Keratinocyte (primary cell): ENCODE measurements around the gene TBC1D9B. TPM values are rescaled to one million over a fixed set of nuclear protein-coding genes. Genes with fewer than 3 reads are reported as not detected.

Experiments
- DNase-seq: peaks from one replicate; pipeline ENCODE4 v3.0.0-alpha.2; 2011; ENCODE audit warnings: low read depth, missing footprints, low spot score
- FAIRE-seq: peaks from 2 replicates; lab custom pipeline; 2011; peaks lifted over from hg19 to GRCh38; lab: Jason Lieb, UNC
- H2AFZ ChIP-seq: 2 replicates; pipeline ENCODE4 v1.6.0; 2012; ENCODE audit warnings: low read length, control low read depth, inconsistent platforms; ENCODE audit not compliant: control insufficient read depth
- H3K27ac ChIP-seq: 2 replicates; pipeline ENCODE4 v1.5.1; 2011; ENCODE audit warnings: low read length; ENCODE audit not compliant: control insufficient read depth, insufficient read depth
- H3K27me3 ChIP-seq: 3 replicates; pipeline ENCODE4 v1.6.0; 2011; ENCODE audit warnings: low read length; ENCODE audit not compliant: control insufficient read depth, insufficient read depth; ENCODE audit errors: extremely low read depth
- H3K36me3 ChIP-seq, 2 experiments: 2 replicates in 1 of 2; 3 replicates in 1 of 2; pipeline ENCODE4 v1.5.1; 2011; ENCODE audit warnings: low read length in 2 of 2, mild to moderate bottlenecking in 1 of 2; ENCODE audit not compliant: control insufficient read depth in 2 of 2, insufficient read depth in 2 of 2; ENCODE audit errors: extremely low read depth in 1 of 2
- H3K4me1 ChIP-seq: 3 replicates; pipeline ENCODE4 v1.5.1; 2011; ENCODE audit warnings: low read length; ENCODE audit not compliant: control insufficient read depth, insufficient read depth; ENCODE audit errors: extremely low read depth
- H3K4me2 ChIP-seq: 3 replicates; pipeline ENCODE4 v1.6.0; 2011; ENCODE audit warnings: low read depth, low read length; ENCODE audit not compliant: control insufficient read depth, insufficient read depth; ENCODE audit errors: extremely low read depth
- H3K4me3 ChIP-seq, 3 experiments: fragments of 200-600 bp in 1 of 3; sonication (generic) in 1 of 3; 2 replicates in 2 of 3; 3 replicates in 1 of 3; pipeline ENCODE4 v1.5.1; 2011 to 2016; ENCODE audit warnings: low read length in 3 of 3, mild to moderate bottlenecking in 3 of 3, control low read depth in 2 of 3, inconsistent platforms in 1 of 3, low read depth in 1 of 3, mixed read lengths in 1 of 3, mixed run types in 1 of 3, moderate library complexity in 1 of 3; ENCODE audit not compliant: control insufficient read depth in 2 of 3, insufficient read depth in 2 of 3; ENCODE audit errors: extremely low read depth in 1 of 3
- H3K79me2 ChIP-seq: 2 replicates; pipeline ENCODE4 v1.6.0; 2012; ENCODE audit warnings: low read length; ENCODE audit not compliant: control insufficient read depth, insufficient read depth
- H3K9ac ChIP-seq: 3 replicates; pipeline ENCODE4 v1.6.0; 2011; ENCODE audit warnings: low read length; ENCODE audit not compliant: control insufficient read depth, insufficient read depth; ENCODE audit errors: extremely low read depth
- H3K9me1 ChIP-seq: 3 replicates; pipeline ENCODE4 v1.6.0; 2011; ENCODE audit warnings: low read length; ENCODE audit not compliant: control insufficient read depth, insufficient read depth; ENCODE audit errors: extremely low read depth
- H3K9me3 ChIP-seq: 2 replicates; pipeline ENCODE4 v1.5.1; 2012; ENCODE audit warnings: low read depth, low read length; ENCODE audit not compliant: control insufficient read depth
- H4K20me1 ChIP-seq: 3 replicates; pipeline ENCODE4 v1.6.0; 2011; ENCODE audit warnings: low read length; ENCODE audit not compliant: control insufficient read depth, insufficient read depth; ENCODE audit errors: extremely low read depth
- CTCF ChIP-seq, 3 experiments: IDR thresholded peaks in 1 of 3; conservative IDR thresholded peaks in 1 of 3; optimal IDR thresholded peaks in 1 of 3; 2 replicates in 2 of 3; 3 replicates in 1 of 3; pipeline versions ENCODE3 to v1.5.1; 2011; ENCODE audit warnings: low read length in 3 of 3, mild to moderate bottlenecking in 3 of 3, moderate library complexity in 2 of 3, control low read depth in 1 of 3, inconsistent platforms in 1 of 3; ENCODE audit not compliant: insufficient read depth in 2 of 3; ENCODE audit errors: extremely low read depth in 1 of 3
- EZH2 ChIP-seq: IDR thresholded peaks from one replicate; pipeline ENCODE4 v1.6.1; 2012; ENCODE audit warnings: inconsistent platforms, mild to moderate bottlenecking, low read length, moderate library complexity
- dilution Hi-C: fragments of 300-500 bp; cut with MboI; formaldehyde crosslinking; loops from one replicate; pipeline ENCODE4 v1.7.0; 2020; ENCODE audit warnings: low sequenced_read_pairs; ENCODE audit not compliant: extremely low pct_ligation_motif_present
- polyA plus RNA-seq, 5 experiments: library from polyadenylated mRNA; depleted of rRNA in 3 of 5; stranded (reverse) in 3 of 5; stranded (forward) in 1 of 5; unstranded in 1 of 5; fragments of >200 nt; gene quantifications; 1 replicate in 1 of 5; 2 replicates in 3 of 5; 3 replicates in 1 of 5; pipeline versions ENCODE4 v1.2.1 to v1.2.3, GENCODE V29; 2011 to 2012; ENCODE audit warnings: missing spikeins in 2 of 5, low read depth in 1 of 5, low replicate concordance in 1 of 5

TBC1D9B gene
- polyA plus RNA-seq, 1 donor (not counting 4 experiments of a cell fraction or from before 2014, with no cell fraction given), result 51.4 TPM

- peaks cover 16 to 60% of the 10 kb centered on the region in 2 experiments for H3K36me3 ChIP-seq
- no peaks in the 10 kb centered on the region for H3K9me3 ChIP-seq
- H3K4me3 ChIP-seq, result no peak overlapping the region
- peaks cover 2% of the 10 kb centered on the region for H3K4me1 ChIP-seq
- no peaks in the 10 kb centered on the region for H3K27me3 ChIP-seq
- H2AFZ ChIP-seq, result no peak overlapping the region
- DNase-seq (no peak), FAIRE-seq (no peak)
- no peak overlapping the region for H3K9ac ChIP-seq
- no peak overlapping the region for H3K4me2 ChIP-seq
- no peaks in the 10 kb centered on the region for H4K20me1 ChIP-seq
- no peak overlapping the region for H3K27ac ChIP-seq
- dilution Hi-C loops, result no loop called here
- TF ChIP-seq CTCF (optimal IDR thresholded peaks at IDR 0.05 in 1 of 3, IDR thresholded peaks at IDR 0.05 in 1 of 3, conservative IDR thresholded peaks at IDR 0.05 in 1 of 3; ENCODE audit: extremely low read depth in 1 of 3, insufficient read depth in 2 of 3, low read length in 3 of 3) (no peak), EZH2 (no peak)
- H3K9me1 ChIP-seq, result no peaks in the 10 kb centered on the region
- H3K79me2 ChIP-seq, result no peaks in the 10 kb centered on the region
Measured at GRCh38 chr5:179869641-179870402, 37.9 kb downstream of the TBC1D9B start.

GRCh38 chr5:179869101-179869500, 38.6 kb downstream of the TBC1D9B start:
- Histone ChIP-seq H3K27me3 (no peaks in the 10 kb centered on the region), H3K27ac (no peak overlapping the region), H3K79me2 (no peaks in the 10 kb centered on the region), H3K4me3 (no peak overlapping the region), H3K9me1 (no peaks in the 10 kb centered on the region), H2AFZ (no peak overlapping the region), H3K9ac (no peak overlapping the region), H3K9me3 (no peaks in the 10 kb centered on the region), H3K4me1 (peaks cover 2% of the 10 kb centered on the region), H3K36me3 (peaks cover 15 to 58% of the 10 kb centered on the region in 2 experiments), H4K20me1 (no peaks in the 10 kb centered on the region), H3K4me2 (no peak overlapping the region)
- no peak for TF ChIP-seq CTCF (optimal IDR thresholded peaks at IDR 0.05 in 1 of 3, IDR thresholded peaks at IDR 0.05 in 1 of 3, conservative IDR thresholded peaks at IDR 0.05 in 1 of 3; ENCODE audit: extremely low read depth in 1 of 3, insufficient read depth in 2 of 3, low read length in 3 of 3)
- TF ChIP-seq EZH2, result no peak
- DNase-seq, result no peak
- dilution Hi-C loops, result no loop called here
- FAIRE-seq, result no peak
